ENCODE measurements around the gene DAAM2. TPM values are rescaled to one million over a fixed set of nuclear protein-coding genes. Genes with fewer than 3 reads are reported as not detected.

The DAAM2 gene
- total RNA-seq, 2 donors from 2014 or later: 10.1 to 12.2 TPM

- Histone ChIP-seq H3K27me3 (no peaks in the 10 kb centered on the region), H3K4me3 (no peak overlapping the region), H3K36me3 (replicated peaks in 1 of 2; ENCODE audit: insufficient read depth in 1 of 2, low read depth in 2 of 2) (no peaks in the 10 kb centered on the region), H3K27ac (no peak overlapping the region), H3K9me3 (no peaks in the 10 kb centered on the region), H3K4me1 (peaks cover 43% of the 10 kb centered on the region)
- TF ChIP-seq POLR2A (IDR thresholded peaks at IDR 0.05) (no peak), CTCF (IDR thresholded peaks at IDR 0.05) (no peak)
- DNase-seq (no peak), ATAC-seq (no peak)
- intact Hi-C loops (cut with DNase I): no loop called here
- 93 to 95% methylated on average over 8 of the region's 8 CpGs for WGBS, 2 donors
Observed at GRCh38 chr6:39932386-39932910, 140.3 kb downstream of the DAAM2 start.

- peak overlapping the region; percentile 2 to 81 (median 74) for H3K27ac ChIP-seq
- DNase-seq: no peak
- ATAC-seq: no peak
- H3K9me3 ChIP-seq: no peaks in the 10 kb centered on the region
- H3K27me3 ChIP-seq: no peaks in the 10 kb centered on the region
- H3K4me1 ChIP-seq: peaks cover 43% of the 10 kb centered on the region
- intact Hi-C loops (cut with DNase I): no loop called here
- WGBS, 2 donors: 8 to 22% methylated on average over 6 to 9 of the region's 9 CpGs
- H3K36me3 ChIP-seq (replicated peaks in 1 of 2; ENCODE audit: insufficient read depth in 1 of 2, low read depth in 2 of 2): no peaks in the 10 kb centered on the region
- TF ChIP-seq CTCF (IDR thresholded peaks at IDR 0.05) (no peak), POLR2A (IDR thresholded peaks at IDR 0.05) (no peak)
- H3K4me3 ChIP-seq: peak overlapping the region; percentile 65 to 77
Observed at GRCh38 chr6:39933669-39934130, 141.5 kb downstream of the DAAM2 start.

GRCh38 chr6:39934131-39934757 is 142.1 kb downstream of the DAAM2 start, which contains the start of gene MOCS1:
MOCS1 (minus strand) TSS chr6:39934462; CDS start chr6:39934417, 45 bp downstream.
- 0 to 2% methylated on average over 6 to 35 of the region's 46 CpGs for WGBS, 2 donors
- TF ChIP-seq CTCF (IDR thresholded peaks at IDR 0.05): no peak
- TF ChIP-seq POLR2A (IDR thresholded peaks at IDR 0.05): peak; percentile 32 to 77 (median 72)
- Histone ChIP-seq H3K9me3 (no peaks in the 10 kb centered on the region), H3K36me3 (replicated peaks in 1 of 2; ENCODE audit: insufficient read depth in 1 of 2, low read depth in 2 of 2) (no peaks in the 10 kb centered on the region), H3K4me1 (peaks cover 43% of the 10 kb centered on the region), H3K27me3 (no peaks in the 10 kb centered on the region), H3K4me3 (peak within 1 kb of the TSS; percentile 65 to 77), H3K27ac (peak within 1 kb of the TSS; percentile 2 to 81 (median 74))
- ATAC-seq: peak; percentile 96
- intact Hi-C loops (cut with DNase I): no loop called here
- peak; percentile 84 to 89 (median 85) for DNase-seq

DNA sequence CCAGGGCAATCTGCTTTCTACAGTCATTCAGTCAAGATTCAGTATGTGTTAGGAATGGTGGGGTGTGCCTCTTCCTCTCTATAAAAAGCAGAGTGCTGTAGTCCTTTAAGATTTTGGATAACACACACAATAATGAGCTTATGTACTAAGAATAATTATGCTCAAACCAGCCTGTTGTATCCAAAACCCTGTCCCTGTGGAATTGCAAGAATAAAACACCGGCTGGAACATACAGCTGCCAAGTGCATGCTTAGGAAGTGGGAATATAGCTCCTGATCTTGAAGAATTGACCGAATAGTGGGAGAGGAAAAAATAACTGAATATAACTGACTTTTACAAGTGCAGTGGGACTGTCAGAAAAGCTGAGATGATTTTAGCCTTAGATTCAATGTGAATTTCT is 143.1 kb downstream of the DAAM2 start:
- intact Hi-C loops (cut with DNase I): no loop called here
- Histone ChIP-seq H3K9me3 (no peaks in the 10 kb centered on the region), H3K36me3 (replicated peaks in 1 of 2; ENCODE audit: insufficient read depth in 1 of 2, low read depth in 2 of 2) (no peaks in the 10 kb centered on the region), H3K27me3 (no peaks in the 10 kb centered on the region), H3K27ac (no peak overlapping the region), H3K4me3 (no peak overlapping the region), H3K4me1 (peaks cover 34% of the 10 kb centered on the region)
- TF ChIP-seq POLR2A (IDR thresholded peaks at IDR 0.05) (no peak), CTCF (IDR thresholded peaks at IDR 0.05) (no peak)
- ATAC-seq (no peak), DNase-seq (no peak)
- WGBS, 2 donors: 76 to 78% methylated on average over 2 of the region's 2 CpGs

All from body of pancreas (tissue), 4 donors.